Measurements from ENCODE around the gene DSG3. TPM values are rescaled to one million over a fixed set of nuclear protein-coding genes. Genes with fewer than 3 reads are reported as not detected.

Gene DSG3
- total and polyA plus RNA-seq, 2 of the 8 experiments (the other 6 are each of a cell fraction or from before 2014, with no cell fraction given), result 0.03 to 0.07 TPM

DNA sequence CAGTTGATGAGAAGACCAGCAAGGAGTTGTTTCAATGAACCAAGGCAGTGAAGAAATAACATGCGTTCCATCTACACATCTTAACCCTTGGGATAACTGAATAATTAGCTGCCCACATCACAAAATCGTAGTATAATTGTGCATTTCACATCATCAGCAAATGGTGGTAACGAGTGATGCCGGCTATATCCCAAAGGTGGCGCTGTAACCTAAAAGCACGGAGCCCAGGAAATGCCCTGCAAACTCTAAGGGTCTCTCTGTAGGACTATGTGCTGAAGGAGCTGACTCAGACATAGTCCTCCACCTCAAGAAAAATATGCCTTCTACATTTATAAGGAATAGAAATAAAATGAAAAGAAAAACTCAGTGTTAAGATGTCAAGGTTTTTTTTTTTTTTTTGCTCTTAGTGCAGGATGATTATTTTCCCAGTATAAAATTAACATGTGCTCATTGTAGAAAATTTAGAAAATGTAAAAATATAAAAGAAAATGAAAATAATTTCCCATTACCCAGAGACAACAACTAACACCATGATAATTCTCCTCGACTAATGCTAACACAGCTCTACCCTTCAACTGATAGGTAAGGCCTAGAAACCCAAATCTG, 23.1 kb upstream of the DSG3 start:
- H4K8ac ChIP-seq (ENCODE audit: extremely low read depth, insufficient read depth, low read length), result no peak overlapping the region
- H3K4me1 ChIP-seq (replicated peaks in 1 of 4; ENCODE audit: control insufficient read depth in 3 of 4, insufficient read depth in 4 of 4, low read length in 3 of 4), result no peaks in the 10 kb centered on the region
- no peak overlapping the region for H2BK120ac ChIP-seq (replicated peaks; ENCODE audit: low read depth, low read length)
- no peaks in the 10 kb centered on the region for H4K20me1 ChIP-seq (replicated peaks in 1 of 2; ENCODE audit: control insufficient read depth in 1 of 2, insufficient read depth in 2 of 2, low read length in 2 of 2)
- H3K79me1 ChIP-seq (ENCODE audit: low read depth, low read length), result no peaks in the 10 kb centered on the region
- H3K36me3 ChIP-seq (ENCODE audit: control insufficient read depth in 2 of 4, insufficient read depth in 4 of 4, low read length in 3 of 4), result no peaks in the 10 kb centered on the region
- H4K5ac ChIP-seq (ENCODE audit: insufficient read length, low read depth, low read length), result no peak overlapping the region
- H3K4me2 ChIP-seq (ENCODE audit: insufficient read depth in 1 of 2, low read depth in 2 of 2, low read length in 2 of 2), result no peak overlapping the region
- no peak overlapping the region for H2BK5ac ChIP-seq (ENCODE audit: low read depth, low read length)
- no peak overlapping the region for H2BK15ac ChIP-seq (ENCODE audit: low read length)
- H3K18ac ChIP-seq (ENCODE audit: extremely low read depth, low read length), result no peak overlapping the region
- H4K91ac ChIP-seq (replicated peaks; ENCODE audit: insufficient read length, low read length), result no peak overlapping the region
- no peak overlapping the region for H3K27ac ChIP-seq (ENCODE audit: low read depth, low read length)
- H3K23me2 ChIP-seq (ENCODE audit: low read depth, low read length), result no peaks in the 10 kb centered on the region
- DNase-seq (ENCODE audit: low read depth in 1 of 2, low spot score in 2 of 2), result peak in 1 of 2 experiments; percentile 76
- H2AFZ ChIP-seq (ENCODE audit: low read length), result peak overlapping the region; percentile 43; the same call in 1 of the 2 replicates
- H3K9me3 ChIP-seq (ENCODE audit: insufficient read depth in 2 of 2, low read depth in 1 of 2, low read length in 1 of 2), result no peaks in the 10 kb centered on the region
- no peak overlapping the region for H3K23ac ChIP-seq (ENCODE audit: insufficient read length)
- H3K79me2 ChIP-seq (ENCODE audit: control insufficient read depth in 1 of 2, insufficient read depth in 2 of 2, low read length in 2 of 2), result no peaks in the 10 kb centered on the region
- WGBS, 2 experiments (ENCODE audit: extremely low coverage in 1 of 2, insufficient coverage in 1 of 2, insufficient read length in 1 of 2, insufficient replicate concordance in 2 of 2, low coverage in 1 of 2, low lambda C conversion rate in 2 of 2, missing lambda C conversion rate in 1 of 2), result 19% methylated on average over 7 of the region's 7 CpGs; no CpG with 5 or more reads in 1 of the 2 experiments
- POLR2A ChIA-PET (ENCODE audit: partially characterized antibody), result interaction anchor here (1.0 kb wide), 2 partner anchors 73 to 322 kb away, joined by 3 read pairs; partner anchors contain the start of genes DSC2 and DSG2
- no peak overlapping the region for H3K14ac ChIP-seq (ENCODE audit: insufficient read length)
- H2BK20ac ChIP-seq (ENCODE audit: low read length), result no peak overlapping the region
- no peak overlapping the region for H2AK5ac ChIP-seq (ENCODE audit: low read depth, low read length)
- no peak overlapping the region for H3K9ac ChIP-seq (replicated peaks in 1 of 4; ENCODE audit: extremely low read depth in 1 of 4, low read depth in 3 of 4, low read length in 3 of 4)
- peak; percentile 94 for FAIRE-seq
- H3K4ac ChIP-seq (replicated peaks; ENCODE audit: insufficient read length, low read depth, low read length), result no peak overlapping the region
- no peak overlapping the region for H2BK12ac ChIP-seq (ENCODE audit: low read depth, low read length)
- CTCF ChIA-PET (ENCODE audit: partially characterized antibody), result interaction anchor here (0.6 to 6.1 kb wide), 48 partner anchors 9 to 469 kb away, joined by 3 to 47 read pairs (median 4); partner anchors contain the start of gene DSC1
- H3K27me3 ChIP-seq (replicated peaks in 1 of 4; ENCODE audit: control insufficient read depth in 3 of 4, extremely low read depth in 1 of 4, insufficient read depth in 3 of 4, low read length in 3 of 4), result no peaks in the 10 kb centered on the region
- H3K56ac ChIP-seq (replicated peaks; ENCODE audit: insufficient read length, low read depth, low read length), result no peak overlapping the region
- H3K4me3 ChIP-seq (ENCODE audit: extremely low read depth in 1 of 4, insufficient read depth in 2 of 4, low read depth in 3 of 4, low read length in 4 of 4), result no peak overlapping the region
- TF ChIP-seq EP300 (IDR thresholded peaks at IDR 0.05; ENCODE audit: borderline replicate concordance in 1 of 2, low read depth in 2 of 2, low read length in 2 of 2) (no peak), CHD1 (IDR thresholded peaks at IDR 0.05; ENCODE audit: low read depth, low read length) (no peak), E2F6 (IDR thresholded peaks at IDR 0.05) (no peak), SP4 (IDR thresholded peaks at IDR 0.05; ENCODE audit: low read length) (no peak), CEBPB (IDR thresholded peaks at IDR 0.05; ENCODE audit: low read depth, low read length) (no peak), RAD21 (IDR thresholded peaks at IDR 0.05 in 1 of 2, conservative IDR thresholded peaks at IDR 0.05 in 1 of 2; ENCODE audit: low read depth in 2 of 2, low read length in 2 of 2) (peak; percentile 91 to 93), JUN (IDR thresholded peaks at IDR 0.05; ENCODE audit: low read depth, low read length) (no peak), PHF8 (conservative IDR thresholded peaks at IDR 0.05; ENCODE audit: low read depth, low read length) (no peak), EGR1 (IDR thresholded peaks at IDR 0.05; ENCODE audit: borderline replicate concordance, low read depth, low read length) (no peak), TEAD4 (IDR thresholded peaks at IDR 0.05; ENCODE audit: low read depth, low read length) (0 out of 2 replicates have a peak, but pooled peaks have one; percentile 28), POLR2AphosphoS5 (IDR thresholded peaks at IDR 0.05; ENCODE audit: low read depth, low read length) (no peak), SIN3A (conservative IDR thresholded peaks at IDR 0.05 in 1 of 2, IDR thresholded peaks at IDR 0.05 in 1 of 2; ENCODE audit: low read depth in 1 of 2, low read length in 2 of 2) (no peak)

All from H1 (cell line).